HG03354 (cell line): ENCODE measurements around the gene FRMPD4.
"Not testable (repeated sequence)": the region's sequence is repeated elsewhere in the genome, so short reads cannot be mapped to it uniquely, and the experiment has no call there.

Experiments
- ATAC-seq: cut with Tn5 transposase; IDR thresholded peaks from one replicate; pipeline ENCODE4 v1.9.1; 2021; ENCODE audit warnings: mild to moderate bottlenecking; ENCODE audit not compliant: unreplicated experiment, poor library complexity, severe bottlenecking

Gene FRMPD4

GRCh38 chrX:12138361-12139313 lies at the start of gene FRMPD4:
Gene FRMPD4, plus strand, starts transcription at chrX:12138473. Its CDS starts 499 bp downstream, at chrX:12138972.
- ATAC-seq = no peak

- ATAC-seq = no peak
Measured at GRCh38 chrX:12089740-12090139, 48.5 kb upstream of the FRMPD4 start.

- no peak for ATAC-seq
Measured at GRCh38 chrX:12113321-12113720, 25.0 kb upstream of the FRMPD4 start.

GRCh38 chrX:12115377-12115776 lies 22.9 kb upstream of the FRMPD4 start:
- ATAC-seq = no peak

GRCh38 chrX:12118134-12118533 lies 20.1 kb upstream of the FRMPD4 start:
- no peak for ATAC-seq

- ATAC-seq = no peak
Measured at GRCh38 chrX:12128017-12128416, 10.3 kb upstream of the FRMPD4 start.

- no peak for ATAC-seq
Measured at GRCh38 chrX:12137951-12138360, 317 bp upstream of the FRMPD4 start.

GRCh38 chrX:12139934-12140611 lies 1.8 kb downstream of the FRMPD4 start:
- ATAC-seq = no peak

GRCh38 chrX:12141511-12141910 lies 3.2 kb downstream of the FRMPD4 start:
- no peak for ATAC-seq

- no peak for ATAC-seq
Measured at GRCh38 chrX:12142661-12143060, 4.4 kb downstream of the FRMPD4 start.

- no peak for ATAC-seq
Measured at GRCh38 chrX:12145402-12145801, 7.1 kb downstream of the FRMPD4 start.

GRCh38 chrX:12149670-12150407 lies 11.6 kb downstream of the FRMPD4 start:
- no peak for ATAC-seq

GRCh38 chrX:12153317-12153716 lies 15.0 kb downstream of the FRMPD4 start:
- ATAC-seq = no peak

- no peak for ATAC-seq
Measured at GRCh38 chrX:12153741-12154140, 15.5 kb downstream of the FRMPD4 start.

GRCh38 chrX:12159799-12160198 lies 21.5 kb downstream of the FRMPD4 start:
- no peak for ATAC-seq

- ATAC-seq = no peak
Measured at GRCh38 chrX:12162420-12162819, 24.1 kb downstream of the FRMPD4 start.

- ATAC-seq = not testable (repeated sequence)
Measured at GRCh38 chrX:12164180-12164579, 25.9 kb downstream of the FRMPD4 start.

- ATAC-seq = no peak
Measured at GRCh38 chrX:12170755-12171154, 32.5 kb downstream of the FRMPD4 start.

- no peak for ATAC-seq
Measured at GRCh38 chrX:12174358-12174757, 36.1 kb downstream of the FRMPD4 start.

GRCh38 chrX:12197030-12197429 lies 58.8 kb downstream of the FRMPD4 start:
- ATAC-seq = no peak
